ENCODE data around the gene PRKD2.

The PRKD2 gene

GRCh38 chr19:46759206-46759605, 42.3 kb upstream of the PRKD2 start:
- H3K4me3 ChIP-seq (ENCODE audit: low read depth, low read length): no peak overlapping the region
- TF ChIP-seq, protein P1, sequence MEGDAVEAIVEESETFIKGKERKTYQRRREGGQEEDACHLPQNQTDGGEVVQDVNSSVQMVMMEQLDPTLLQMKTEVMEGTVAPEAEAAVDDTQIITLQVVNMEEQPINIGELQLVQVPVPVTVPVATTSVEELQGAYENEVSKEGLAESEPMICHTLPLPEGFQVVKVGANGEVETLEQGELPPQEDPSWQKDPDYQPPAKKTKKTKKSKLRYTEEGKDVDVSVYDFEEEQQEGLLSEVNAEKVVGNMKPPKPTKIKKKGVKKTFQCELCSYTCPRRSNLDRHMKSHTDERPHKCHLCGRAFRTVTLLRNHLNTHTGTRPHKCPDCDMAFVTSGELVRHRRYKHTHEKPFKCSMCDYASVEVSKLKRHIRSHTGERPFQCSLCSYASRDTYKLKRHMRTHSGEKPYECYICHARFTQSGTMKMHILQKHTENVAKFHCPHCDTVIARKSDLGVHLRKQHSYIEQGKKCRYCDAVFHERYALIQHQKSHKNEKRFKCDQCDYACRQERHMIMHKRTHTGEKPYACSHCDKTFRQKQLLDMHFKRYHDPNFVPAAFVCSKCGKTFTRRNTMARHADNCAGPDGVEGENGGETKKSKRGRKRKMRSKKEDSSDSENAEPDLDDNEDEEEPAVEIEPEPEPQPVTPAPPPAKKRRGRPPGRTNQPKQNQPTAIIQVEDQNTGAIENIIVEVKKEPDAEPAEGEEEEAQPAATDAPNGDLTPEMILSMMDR (IDR thresholded peaks at IDR 0.05; ENCODE audit: borderline replicate concordance, insufficient read depth, low read depth, low read length): no peak

- TF ChIP-seq, protein P1 (IDR thresholded peaks at IDR 0.05; ENCODE audit: borderline replicate concordance, insufficient read depth, low read depth, low read length): no peak
- H3K4me3 ChIP-seq (ENCODE audit: low read depth, low read length): no peak overlapping the region
These were observed 39.6 kb upstream of the PRKD2 start for GRCh38 chr19:46756544-46756888.

GRCh38 chr19:46755853-46756543, 39.1 kb upstream of the PRKD2 start:
- TF ChIP-seq, protein P1 (IDR thresholded peaks at IDR 0.05; ENCODE audit: borderline replicate concordance, insufficient read depth, low read depth, low read length): no peak

GRCh38 chr19:46755077-46755852, 38.4 kb upstream of the PRKD2 start:
- TF ChIP-seq, protein P1 (IDR thresholded peaks at IDR 0.05; ENCODE audit: borderline replicate concordance, insufficient read depth, low read depth, low read length): no peak

More at GRCh38 chr19:46755853-46756543, 39.1 kb upstream of the PRKD2 start:
- H3K4me3 ChIP-seq (ENCODE audit: low read depth, low read length): no peak overlapping the region

DNA sequence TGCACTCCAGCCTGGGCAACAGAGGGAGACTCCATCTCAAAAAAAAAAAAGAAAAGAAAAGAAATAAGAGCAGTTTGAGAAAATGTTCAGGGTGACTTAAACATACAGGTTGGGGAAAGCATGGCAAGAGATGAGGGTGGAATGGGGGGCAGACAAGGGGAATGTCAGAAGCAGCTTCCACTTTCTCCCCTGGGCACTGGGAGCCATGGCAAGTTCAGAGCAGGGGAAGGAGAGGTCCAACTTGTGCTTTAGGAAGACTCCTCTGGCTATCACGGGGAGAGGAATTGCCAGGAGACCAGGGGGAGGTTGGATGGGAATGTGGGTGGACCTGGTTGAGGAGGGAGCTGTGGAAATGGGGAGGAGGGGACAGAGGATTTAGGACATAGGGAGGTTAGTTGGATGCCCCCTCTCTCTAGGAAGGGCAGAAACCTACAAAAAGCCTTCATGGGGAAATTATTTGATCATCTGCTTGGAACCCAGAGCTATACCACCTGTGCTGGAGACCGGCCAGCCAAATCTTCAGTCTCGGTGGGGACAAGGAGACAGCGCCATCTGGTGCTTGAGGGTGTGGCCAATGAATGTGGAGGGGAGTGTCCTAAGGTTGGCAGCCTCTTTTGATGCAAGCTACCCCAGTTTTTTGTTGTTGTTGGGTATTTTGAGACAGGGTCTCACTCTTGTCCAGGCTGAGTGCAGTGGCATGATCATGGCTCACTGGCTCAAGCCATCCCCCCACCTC, 36.7 kb upstream of the PRKD2 start:
- TF ChIP-seq, protein P1 (IDR thresholded peaks at IDR 0.05; ENCODE audit: borderline replicate concordance, insufficient read depth, low read depth, low read length): peak; percentile 63; the same call in 1 of the 2 replicates
- no peak overlapping the region for H3K4me3 ChIP-seq (ENCODE audit: low read depth, low read length)

More at GRCh38 chr19:46755077-46755852, 38.4 kb upstream of the PRKD2 start:
- no peak overlapping the region for H3K4me3 ChIP-seq (ENCODE audit: low read depth, low read length)

GRCh38 chr19:46748325-46749109, 31.6 kb upstream of the PRKD2 start:
- TF ChIP-seq, protein P1 (IDR thresholded peaks at IDR 0.05; ENCODE audit: borderline replicate concordance, insufficient read depth, low read depth, low read length): peak; percentile 82
- no peak overlapping the region for H3K4me3 ChIP-seq (ENCODE audit: low read depth, low read length)

Measured in GM12875 (cell line).